ENCODE results near the gene KRTAP9-3.
A peak's percentile ranks its signal among the peaks of the same experiment; 100 is the strongest.
"Not testable (repeated sequence)": the region's sequence is repeated elsewhere in the genome, so short reads cannot be mapped to it uniquely, and the experiment has no call there.

The KRTAP9-3 gene

GRCh38 chr17:41232399-41233105 lies at the start of gene KRTAP9-3:
Gene KRTAP9-3, plus strand, starts transcription at chr17:41232449. Its CDS starts 53 bp downstream, at chr17:41232502.
- not testable (repeated sequence) for DNase-seq (ENCODE audit: insufficient read length, low spot score); FAIRE-seq

- no peak for DNase-seq (ENCODE audit: insufficient read length, low spot score)
- FAIRE-seq, result no peak
Observed at GRCh38 chr17:41184480-41184961, 47.7 kb upstream of the KRTAP9-3 start, which contains the start of gene KRTAP4-1. Gene KRTAP4-1, minus strand, starts transcription at chr17:41184911. Its CDS starts 57 bp downstream, at chr17:41184854.

- FAIRE-seq (no peak), DNase-seq (ENCODE audit: insufficient read length, low spot score) (no peak)
Observed at GRCh38 chr17:41185001-41185400, 47.2 kb upstream of the KRTAP9-3 start.

GRCh38 chr17:41186872-41187271 lies 45.4 kb upstream of the KRTAP9-3 start:
- FAIRE-seq (no peak), DNase-seq (ENCODE audit: insufficient read length, low spot score) (no peak)

GRCh38 chr17:41189837-41190318 lies 42.4 kb upstream of the KRTAP9-3 start, which contains the start of gene KRTAP9-1:
Gene KRTAP9-1, plus strand, starts transcription at chr17:41189887. Its CDS starts 0 bp downstream, at chr17:41189887.
- DNase-seq (ENCODE audit: insufficient read length, low spot score); FAIRE-seq: not testable (repeated sequence)

GRCh38 chr17:41190328-41190727 lies 41.9 kb upstream of the KRTAP9-3 start:
- DNase-seq (ENCODE audit: insufficient read length, low spot score) (no peak), FAIRE-seq (no peak)

- FAIRE-seq, result peak; percentile 85
Observed at GRCh38 chr17:41196068-41196467, 36.2 kb upstream of the KRTAP9-3 start.

GRCh38 chr17:41199421-41200078 lies 32.7 kb upstream of the KRTAP9-3 start:
- DNase-seq (ENCODE audit: insufficient read length, low spot score), result no peak
- FAIRE-seq, result no peak

More at GRCh38 chr17:41196068-41196467, 36.2 kb upstream of the KRTAP9-3 start:
- DNase-seq (ENCODE audit: insufficient read length, low spot score), result peak; percentile 27

- FAIRE-seq, result no peak
- no peak for DNase-seq (ENCODE audit: insufficient read length, low spot score)
Observed at GRCh38 chr17:41211845-41212466, 20.3 kb upstream of the KRTAP9-3 start.

- FAIRE-seq (no peak), DNase-seq (ENCODE audit: insufficient read length, low spot score) (no peak)
Observed at GRCh38 chr17:41212524-41213169, 19.6 kb upstream of the KRTAP9-3 start.

- FAIRE-seq (no peak), DNase-seq (ENCODE audit: insufficient read length, low spot score) (no peak)
Observed at GRCh38 chr17:41215681-41216080, 16.6 kb upstream of the KRTAP9-3 start.

- FAIRE-seq (no peak), DNase-seq (ENCODE audit: insufficient read length, low spot score) (no peak)
Observed at GRCh38 chr17:41223821-41224220, 8.4 kb upstream of the KRTAP9-3 start.

GRCh38 chr17:41226051-41226450 lies 6.2 kb upstream of the KRTAP9-3 start:
- no peak for DNase-seq (ENCODE audit: insufficient read length, low spot score)
- FAIRE-seq, result no peak

- FAIRE-seq, result not testable (repeated sequence)
Observed at GRCh38 chr17:41226598-41227095, 5.6 kb upstream of the KRTAP9-3 start, which contains the start of gene KRTAP9-2. Gene KRTAP9-2, plus strand, starts transcription at chr17:41226648. Its CDS starts 7 bp downstream, at chr17:41226655.

GRCh38 chr17:41230094-41230493 lies 2.2 kb upstream of the KRTAP9-3 start:
- DNase-seq (ENCODE audit: insufficient read length, low spot score) (no peak), FAIRE-seq (no peak)

More at GRCh38 chr17:41226598-41227095, 5.6 kb upstream of the KRTAP9-3 start, which contains the start of gene KRTAP9-2:
- not testable (repeated sequence) for DNase-seq (ENCODE audit: insufficient read length, low spot score)

- FAIRE-seq (no peak), DNase-seq (ENCODE audit: insufficient read length, low spot score) (no peak)
Observed at GRCh38 chr17:41231731-41232130, 518 bp upstream of the KRTAP9-3 start.

GRCh38 chr17:41237116-41237515 lies 4.9 kb downstream of the KRTAP9-3 start:
- FAIRE-seq; DNase-seq (ENCODE audit: insufficient read length, low spot score): not testable (repeated sequence)

- not testable (repeated sequence) for DNase-seq (ENCODE audit: insufficient read length, low spot score); FAIRE-seq
Observed at GRCh38 chr17:41237949-41238437, 5.7 kb downstream of the KRTAP9-3 start, which contains the start of gene KRTAP9-8. Gene KRTAP9-8, plus strand, starts transcription at chr17:41237999. Its CDS starts 53 bp downstream, at chr17:41238052.

GRCh38 chr17:41246995-41247787 lies 14.9 kb downstream of the KRTAP9-3 start:
- not testable (repeated sequence) for DNase-seq (ENCODE audit: insufficient read length, low spot score); FAIRE-seq

All from GM19239 (cell line).